GM19351 (cell line): Measurements from ENCODE around the gene AKAP6.
"Not testable (repeated sequence)": the region's sequence is repeated elsewhere in the genome, so short reads cannot be mapped to it uniquely, and the experiment has no call there.

Source experiments
- ATAC-seq: cut with Tn5 transposase; IDR thresholded peaks from one replicate; pipeline ENCODE4 v1.9.1; 2021; ENCODE audit warnings: mild to moderate bottlenecking, moderate library complexity; ENCODE audit not compliant: unreplicated experiment

The AKAP6 gene

DNA sequence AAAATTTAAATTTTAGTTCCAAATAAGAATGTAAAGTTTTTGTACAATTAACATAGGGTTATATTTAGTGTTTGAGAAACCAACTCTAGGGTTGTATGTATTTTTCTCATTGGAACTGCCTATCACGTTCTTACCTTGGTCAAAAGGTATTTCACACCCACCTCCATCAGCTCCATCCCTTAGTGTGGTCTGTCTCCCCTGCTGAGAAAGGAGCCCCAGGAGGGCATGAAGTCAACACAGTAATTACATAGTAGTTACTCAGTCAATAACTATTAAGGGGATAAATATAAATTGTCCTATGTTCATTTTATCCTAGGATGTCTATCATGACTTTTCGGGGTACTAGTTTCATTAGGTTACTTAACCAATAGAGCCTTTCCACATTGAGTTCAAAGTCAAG lies 106.3 kb downstream of the AKAP6 start:
- ATAC-seq = no peak

DNA sequence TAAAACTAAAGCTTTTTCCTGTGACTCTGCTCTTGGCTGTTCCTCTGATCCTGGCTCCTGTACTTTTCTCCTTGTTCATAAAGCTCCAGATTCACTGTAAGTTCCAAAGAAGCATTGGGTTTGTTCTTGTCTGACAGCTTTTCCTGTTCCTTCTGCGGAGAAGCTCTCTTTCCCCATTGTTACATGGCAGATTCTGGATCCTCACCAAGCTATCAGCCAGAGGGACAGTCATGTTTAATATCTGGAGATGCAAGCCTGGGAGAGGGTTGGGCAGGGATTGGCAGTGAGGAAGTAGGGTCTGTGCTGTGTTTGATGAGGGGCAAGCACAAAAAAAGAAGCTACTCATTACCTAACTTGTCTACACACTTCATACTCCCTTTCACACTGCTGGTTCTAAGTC lies 107.9 kb downstream of the AKAP6 start:
- ATAC-seq = no peak

DNA sequence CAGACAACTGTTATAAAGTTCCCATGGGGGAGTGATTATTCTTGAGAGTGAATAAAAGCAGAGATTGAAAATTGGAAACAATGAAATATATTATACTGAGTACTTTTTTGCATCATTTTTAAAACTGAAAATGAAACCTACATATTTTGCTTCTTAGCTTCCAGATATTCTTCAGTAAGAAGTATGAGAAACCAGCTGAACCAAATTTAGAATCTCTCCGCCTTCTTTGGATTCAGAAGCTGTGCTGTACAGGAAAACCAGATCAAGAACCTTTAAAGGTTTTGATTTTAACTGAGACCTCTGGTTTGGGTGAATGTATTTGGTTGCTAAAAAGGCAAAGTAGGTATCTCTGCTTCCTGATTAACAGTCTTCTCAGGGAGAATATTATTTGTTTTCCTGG lies 109.4 kb downstream of the AKAP6 start:
- no peak for ATAC-seq

DNA sequence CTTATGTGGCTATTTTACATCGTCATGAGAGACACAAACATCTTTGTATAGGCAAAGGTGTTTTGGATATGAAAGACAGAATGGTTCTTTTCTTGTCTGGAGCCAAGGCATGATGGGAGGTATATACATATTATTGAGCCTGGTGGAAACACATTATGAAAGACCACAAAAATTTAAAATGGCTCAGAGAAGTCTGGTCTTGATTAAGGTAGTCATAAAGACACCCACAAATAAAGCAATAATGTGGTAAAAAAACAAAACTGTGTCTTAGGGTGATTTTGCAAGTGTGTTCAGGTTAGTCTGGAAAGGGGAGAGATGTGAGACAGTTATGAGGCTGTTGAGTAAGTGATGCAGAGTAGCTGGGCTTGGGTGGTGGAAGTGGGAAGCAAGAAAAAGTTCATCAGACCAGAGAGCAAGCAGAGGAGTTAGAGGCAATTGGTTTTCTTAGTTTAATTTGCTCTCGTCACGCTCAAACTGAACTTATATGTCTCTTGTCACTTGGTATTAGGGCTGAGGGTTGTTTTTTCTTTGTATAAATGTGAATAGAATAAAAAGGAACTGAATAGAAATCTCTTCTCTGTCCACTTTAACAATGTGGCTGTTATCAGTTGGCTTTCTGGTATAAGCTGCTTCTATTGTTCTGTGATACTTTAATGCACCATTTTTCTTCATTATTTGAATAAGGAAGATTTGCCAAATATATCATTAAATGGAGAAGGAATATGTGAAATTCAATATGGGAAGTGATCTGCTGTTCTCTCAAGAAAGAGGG lies 115.0 kb downstream of the AKAP6 start:
- ATAC-seq = no peak

DNA sequence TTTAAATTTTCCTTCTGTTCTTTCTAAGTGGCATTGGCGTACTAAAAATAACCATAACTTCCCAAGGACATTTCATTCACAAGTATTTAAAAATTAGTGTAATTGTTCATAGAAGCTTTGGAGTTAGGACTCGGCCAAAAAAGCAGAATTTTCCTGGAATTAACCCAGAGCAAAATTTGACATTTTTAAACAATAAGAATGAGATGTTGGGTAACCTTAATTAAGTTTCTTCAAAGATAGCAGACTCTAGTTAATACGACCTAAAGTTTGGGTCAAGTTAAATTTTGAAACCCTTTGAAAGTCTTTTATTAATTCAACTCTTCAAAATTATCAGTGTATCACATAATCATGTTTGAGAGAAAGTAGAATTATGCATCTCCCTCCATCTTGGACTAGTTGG lies 118.3 kb downstream of the AKAP6 start:
- ATAC-seq = no peak

DNA sequence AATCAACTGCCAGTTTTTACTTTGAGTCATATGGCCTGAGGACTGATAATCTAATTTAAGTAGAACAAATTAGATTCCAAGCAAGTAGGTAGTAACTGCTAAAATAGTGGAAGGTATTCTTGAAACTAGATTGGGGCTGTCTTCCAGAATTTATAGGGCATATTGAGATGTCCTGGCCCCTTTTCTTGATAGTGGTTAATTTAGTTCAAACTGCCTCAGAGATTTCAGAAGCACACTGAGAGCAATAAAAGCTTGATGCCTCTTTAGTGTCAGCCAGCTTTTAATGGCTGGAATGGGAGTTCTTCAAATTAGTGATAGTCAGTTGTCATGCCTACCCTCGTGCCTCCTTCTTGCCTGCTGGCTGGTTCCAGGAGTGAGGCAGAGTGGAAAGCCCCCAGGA lies 120.5 kb downstream of the AKAP6 start:
- ATAC-seq = no peak

DNA sequence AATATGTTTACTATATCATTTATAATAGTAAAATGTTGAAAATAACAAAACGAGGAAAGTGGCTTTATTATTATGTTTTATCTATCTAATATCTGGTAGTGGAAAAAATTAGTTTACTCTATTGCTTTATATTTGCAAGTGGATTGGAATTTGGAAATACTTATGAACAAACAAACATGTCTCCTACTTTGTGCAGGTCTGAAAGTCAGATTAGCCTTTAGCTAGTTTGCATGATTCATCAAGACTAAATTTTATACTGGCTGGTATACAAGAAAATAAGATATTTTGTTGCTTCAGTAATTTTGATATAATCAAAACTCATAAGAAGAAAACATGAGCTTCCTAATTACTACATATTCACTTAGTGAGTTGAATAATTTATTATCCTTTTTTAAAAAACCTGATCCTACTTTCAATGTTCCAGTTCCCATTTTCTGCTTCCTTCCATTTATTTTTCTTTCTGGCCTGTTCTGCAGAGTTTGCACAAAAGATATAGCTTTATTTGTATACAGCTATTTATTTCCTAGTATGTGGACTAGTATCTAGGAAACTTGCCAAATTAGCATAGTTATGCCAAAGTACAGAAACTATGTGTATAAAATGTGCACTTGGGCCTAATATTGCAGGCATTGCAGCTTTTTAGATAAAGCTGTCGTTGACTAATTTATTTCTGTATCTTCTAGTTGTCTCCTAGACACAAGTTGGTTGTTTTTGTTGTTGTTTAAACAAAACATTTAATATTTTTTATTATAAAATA lies 122.0 kb downstream of the AKAP6 start:
- ATAC-seq = no peak

DNA sequence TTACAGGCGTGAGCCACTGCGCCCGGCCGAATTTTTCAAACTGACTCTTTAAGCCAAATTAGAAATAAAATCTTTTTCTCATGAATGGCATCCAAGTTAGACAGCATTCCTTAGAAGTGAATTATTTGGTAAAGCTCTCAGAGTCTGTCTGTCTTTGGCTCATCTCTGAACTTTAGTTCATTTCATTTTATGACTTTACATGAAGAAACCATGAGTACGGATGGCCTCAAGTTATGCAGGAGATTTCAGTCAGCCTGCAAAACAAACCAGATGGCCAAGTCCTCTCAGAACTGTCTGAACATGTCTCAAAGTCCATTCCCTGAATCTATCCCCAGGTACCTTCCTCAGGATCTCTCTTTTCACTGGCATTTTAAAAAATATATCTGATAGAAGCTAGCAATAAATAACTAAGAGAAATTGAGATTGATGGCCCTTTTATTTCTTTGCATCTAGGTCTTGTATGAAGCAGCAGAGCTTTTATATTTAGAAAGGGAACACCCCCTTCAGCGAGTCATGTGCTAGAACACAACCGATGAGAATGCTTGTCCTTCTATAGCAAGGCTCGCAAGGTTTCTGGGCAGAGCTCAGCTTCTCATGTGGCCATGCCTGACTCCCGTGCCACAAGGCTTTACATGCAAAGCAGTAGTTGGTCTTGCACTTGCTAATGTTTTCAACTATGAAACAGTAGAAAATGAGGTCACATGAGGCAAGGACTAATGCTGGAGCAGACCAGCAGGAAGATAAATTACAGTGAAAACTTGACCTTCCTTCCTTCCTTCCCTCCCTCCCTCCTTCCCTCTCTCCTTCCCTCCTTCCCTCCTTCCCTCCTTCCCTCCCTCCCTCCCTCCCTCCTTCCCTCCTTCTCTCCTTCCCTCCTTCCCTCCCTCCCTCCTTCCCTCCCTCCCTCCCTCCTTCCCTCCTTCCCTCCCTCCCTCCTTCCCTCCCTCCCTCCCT lies 125.0 kb downstream of the AKAP6 start:
- ATAC-seq = no peak

DNA sequence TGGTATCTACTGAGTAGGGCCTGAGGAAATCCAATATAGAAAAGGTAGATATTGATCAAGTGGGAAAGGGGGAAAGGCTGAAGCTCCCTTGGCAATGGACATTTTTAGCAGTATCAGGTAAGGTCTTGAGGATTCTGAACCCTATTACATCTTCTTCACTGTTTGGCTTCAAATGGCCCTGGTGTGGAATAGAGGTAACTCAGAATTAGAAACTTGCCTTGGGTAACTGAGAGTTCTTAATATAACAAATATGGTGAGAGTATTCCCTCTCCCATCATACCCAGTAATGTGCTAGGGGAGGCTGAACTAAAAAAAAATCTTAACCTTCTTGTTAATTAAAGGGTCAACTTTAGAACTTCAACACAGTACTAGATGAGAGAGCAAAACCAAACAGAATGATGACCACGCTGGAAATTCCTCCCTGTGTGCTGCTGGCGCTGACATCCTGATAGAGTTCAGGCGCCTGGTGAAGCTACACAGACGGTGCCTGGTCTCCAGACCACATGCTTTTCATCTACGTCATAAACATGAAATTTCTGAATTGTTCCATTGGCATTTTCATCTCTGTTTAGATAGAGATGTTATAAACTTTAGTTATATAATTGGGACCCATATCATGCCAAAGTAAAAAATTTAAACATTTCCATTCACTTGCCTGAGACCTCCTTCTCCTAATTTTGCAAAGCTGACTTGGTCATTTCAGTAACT lies 128.3 kb downstream of the AKAP6 start:
- no peak for ATAC-seq

DNA sequence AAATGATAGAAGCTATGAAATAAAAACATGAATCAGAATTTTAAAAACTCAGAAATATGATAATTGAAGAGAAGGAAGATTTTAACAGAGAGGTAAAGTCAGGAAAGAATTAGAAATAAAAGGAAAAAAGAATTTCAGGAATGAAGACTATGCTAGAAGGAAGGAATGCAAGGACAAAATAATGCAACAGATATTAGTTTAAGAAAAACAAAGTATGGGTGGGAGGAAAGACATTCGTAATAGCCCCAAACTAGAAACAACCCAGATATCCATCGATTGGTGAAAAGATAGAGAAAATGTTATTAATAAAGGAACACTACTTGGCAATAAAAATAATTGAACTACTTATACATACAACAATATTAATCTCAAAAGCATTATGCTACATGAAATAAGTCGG lies 129.6 kb downstream of the AKAP6 start:
- no peak for ATAC-seq

DNA sequence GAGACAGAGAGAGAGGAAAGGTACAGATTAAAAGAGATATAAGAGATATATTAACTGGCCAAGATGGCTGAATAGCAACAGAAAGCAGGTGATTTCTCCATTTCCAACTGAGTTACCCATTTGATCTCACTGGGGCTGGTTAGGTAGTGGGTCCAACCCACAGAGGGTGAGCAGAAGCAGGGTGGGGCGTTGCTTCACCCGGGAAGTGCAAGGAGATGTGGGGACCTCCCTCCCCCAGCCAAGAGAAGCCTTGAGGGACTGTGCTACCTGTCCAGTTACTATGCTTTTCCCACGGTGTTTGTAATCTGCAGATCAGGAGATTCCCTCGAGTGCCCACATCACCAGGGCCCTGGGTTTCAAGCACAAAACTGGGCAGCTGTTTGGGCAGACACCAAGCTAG lies 131.2 kb downstream of the AKAP6 start:
- no peak for ATAC-seq

DNA sequence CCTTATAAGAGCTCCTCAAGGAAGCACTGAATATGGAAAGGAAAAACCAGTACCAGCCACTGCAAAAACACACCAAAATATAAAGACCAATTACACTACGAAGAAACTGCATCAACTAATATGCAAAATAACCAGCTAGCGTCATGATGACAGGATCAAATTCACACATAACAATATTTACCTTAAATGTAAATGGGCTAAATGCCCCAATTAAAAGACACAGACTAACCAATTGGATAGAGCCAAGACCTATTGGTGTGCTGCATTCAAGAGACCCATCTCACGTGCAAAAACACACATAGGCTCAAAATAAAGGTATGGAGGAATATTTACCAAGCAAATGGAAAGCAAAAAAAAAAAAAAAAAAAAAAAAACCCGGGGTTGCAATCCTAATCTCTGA lies 133.5 kb downstream of the AKAP6 start:
- ATAC-seq = not testable (repeated sequence)

DNA sequence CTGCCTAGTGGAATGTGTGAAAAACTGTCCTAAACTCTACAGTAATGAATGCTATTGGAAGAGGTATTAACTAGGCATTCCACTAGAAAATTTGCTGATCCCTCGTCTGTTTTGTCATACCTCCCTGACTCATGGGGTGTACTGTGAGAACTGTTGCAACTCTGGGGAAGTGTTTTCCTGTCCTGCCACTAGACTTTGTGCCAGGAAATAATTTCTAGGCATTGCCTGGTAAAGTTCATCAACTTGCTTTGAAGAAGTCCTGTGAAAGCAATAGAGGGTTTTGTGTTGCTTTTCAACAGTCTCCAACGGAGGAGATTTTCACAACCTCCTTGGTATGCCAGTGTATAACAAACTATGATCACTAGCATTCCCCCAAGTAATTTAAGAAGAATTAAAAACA lies 139.9 kb downstream of the AKAP6 start:
- ATAC-seq = no peak

DNA sequence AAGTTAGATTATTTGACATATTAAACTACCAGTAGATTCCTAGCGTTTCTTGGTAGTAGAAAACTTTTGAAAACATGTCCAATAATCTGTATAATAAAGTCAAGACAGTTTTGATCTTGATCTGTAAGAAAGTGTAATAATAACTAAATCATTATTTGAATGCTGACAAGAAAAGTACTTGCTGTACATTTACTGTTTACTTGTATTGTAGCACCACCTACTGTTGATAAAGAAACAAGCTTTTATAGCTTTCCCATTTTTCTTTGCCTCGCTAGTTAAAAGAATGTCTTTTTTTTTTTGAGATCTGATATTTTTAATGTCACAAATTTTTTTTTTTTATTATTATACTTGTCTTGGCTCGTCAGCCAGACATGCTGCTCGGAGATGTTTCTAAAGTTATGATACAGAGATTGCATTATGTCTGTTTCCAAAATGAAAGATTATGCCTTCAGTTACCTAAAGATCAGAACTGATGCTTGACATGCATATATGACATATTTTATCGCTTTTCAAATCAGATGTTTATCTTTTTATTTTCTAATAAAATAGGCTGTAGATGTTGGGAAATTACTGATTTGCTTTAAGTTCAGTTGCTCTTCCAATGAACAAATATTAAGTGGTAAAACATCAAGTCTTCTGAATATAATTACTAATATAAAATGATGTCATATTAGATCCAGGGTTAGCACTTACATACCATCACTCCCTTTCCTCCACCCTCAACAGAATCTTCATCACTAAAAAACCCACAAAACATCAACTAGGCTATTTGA lies 140.5 kb downstream of the AKAP6 start:
- no peak for ATAC-seq

DNA sequence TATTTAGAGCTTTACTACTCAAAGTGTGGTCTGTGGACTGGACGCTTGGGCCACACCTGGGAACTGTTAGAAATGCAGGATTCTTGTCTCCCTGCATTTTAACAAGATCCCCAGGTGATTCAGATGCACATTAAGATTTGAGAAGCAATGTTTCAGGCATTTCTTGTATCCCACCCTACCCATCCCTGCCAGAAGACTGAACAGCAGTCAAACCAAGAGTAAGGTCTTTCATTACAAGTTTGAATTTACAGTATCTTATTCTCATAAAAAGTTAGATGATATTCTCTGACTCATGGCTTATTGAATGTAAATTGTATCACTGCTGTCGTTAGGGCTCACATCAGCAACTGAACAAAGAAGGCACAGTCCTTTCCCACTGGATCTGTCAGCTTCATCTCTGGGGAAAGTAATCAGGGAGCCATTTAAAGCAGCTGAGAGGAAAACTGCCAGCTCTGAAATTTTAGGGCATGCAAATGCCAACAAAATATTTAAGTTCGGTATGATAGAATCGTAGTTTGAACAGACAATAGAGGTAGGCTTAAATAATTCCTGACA lies 141.1 kb downstream of the AKAP6 start:
- ATAC-seq = no peak

DNA sequence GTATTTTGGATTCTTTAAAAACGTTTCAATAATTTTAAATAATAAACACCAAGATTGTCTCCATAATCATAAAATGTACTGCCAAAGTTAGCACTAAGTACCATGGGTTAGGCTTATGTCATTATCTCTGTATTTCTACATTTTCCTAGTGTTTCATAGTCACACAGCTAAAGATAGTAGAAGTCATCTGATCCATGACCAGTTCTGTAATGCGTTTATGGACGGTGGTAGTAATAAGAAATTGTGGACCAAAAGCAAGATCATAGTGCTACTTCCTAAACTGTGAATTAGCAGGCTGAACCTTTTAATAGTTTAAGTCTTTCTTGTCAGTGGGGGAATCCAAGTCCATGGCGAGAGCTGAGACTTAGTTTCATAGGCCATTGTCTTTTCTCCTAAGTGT lies 142.1 kb downstream of the AKAP6 start:
- no peak for ATAC-seq

DNA sequence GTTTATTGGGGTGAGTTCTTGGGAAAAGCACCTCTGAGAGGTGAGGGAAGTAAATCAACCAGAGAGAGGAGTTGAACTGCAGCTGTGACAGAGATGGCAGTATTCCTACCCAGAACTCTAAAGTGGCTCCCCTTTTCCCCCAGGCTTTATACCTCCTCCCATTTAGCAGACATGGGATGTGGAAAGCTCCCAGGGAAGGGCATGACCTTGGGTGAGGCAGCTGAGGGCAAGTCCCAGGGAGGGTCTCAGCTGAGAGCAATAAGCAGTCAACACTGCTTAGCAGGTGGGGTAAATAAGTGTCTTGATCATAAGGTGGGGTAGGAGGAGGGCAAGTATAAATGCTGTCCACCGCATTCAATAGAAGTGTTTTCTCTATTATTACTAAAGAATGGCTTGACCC lies 143.0 kb downstream of the AKAP6 start:
- ATAC-seq = no peak

DNA sequence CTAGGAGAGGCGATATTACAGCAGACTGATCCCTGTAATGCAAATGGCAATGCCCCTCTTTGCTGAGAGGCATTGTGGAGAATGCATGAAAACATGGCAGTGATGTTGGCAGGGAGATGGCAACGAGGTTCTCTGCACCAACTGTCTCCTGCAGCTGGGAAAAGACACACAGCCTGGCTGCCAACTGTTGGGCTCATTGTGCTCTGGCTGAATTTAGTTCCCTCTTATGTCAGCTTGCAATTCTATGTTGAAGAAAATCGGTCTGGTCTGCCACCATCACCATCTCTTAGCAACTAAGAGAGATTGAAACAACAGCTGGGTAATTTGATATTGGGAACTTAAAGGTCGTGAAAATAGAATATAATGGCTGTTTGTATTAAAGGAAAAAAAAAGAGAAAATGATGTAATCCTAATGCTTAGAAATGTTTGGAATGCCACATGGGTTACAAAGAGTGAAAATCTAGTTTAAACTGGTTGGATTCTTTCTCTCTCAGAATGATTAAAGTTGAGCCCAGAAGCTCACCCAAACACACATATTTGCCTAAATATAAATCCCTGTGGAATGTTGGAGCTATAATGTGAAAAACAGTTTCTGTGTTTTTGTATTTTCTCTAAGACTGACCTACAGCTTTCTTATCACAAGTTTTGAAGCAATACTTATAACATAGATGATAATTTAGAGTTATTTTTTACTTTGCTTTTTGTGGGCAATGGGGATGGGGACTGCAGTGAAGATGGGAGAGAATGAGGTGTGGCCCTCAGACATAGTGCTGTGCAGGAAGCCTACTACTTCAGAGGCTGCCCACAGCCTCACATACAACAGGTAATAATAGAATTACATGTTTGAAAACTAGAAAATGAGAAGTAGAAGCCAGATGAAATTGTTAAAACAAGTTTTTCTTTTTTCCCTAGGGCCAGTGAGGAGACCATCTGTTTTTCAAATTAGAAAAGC lies 143.7 kb downstream of the AKAP6 start:
- no peak for ATAC-seq

DNA sequence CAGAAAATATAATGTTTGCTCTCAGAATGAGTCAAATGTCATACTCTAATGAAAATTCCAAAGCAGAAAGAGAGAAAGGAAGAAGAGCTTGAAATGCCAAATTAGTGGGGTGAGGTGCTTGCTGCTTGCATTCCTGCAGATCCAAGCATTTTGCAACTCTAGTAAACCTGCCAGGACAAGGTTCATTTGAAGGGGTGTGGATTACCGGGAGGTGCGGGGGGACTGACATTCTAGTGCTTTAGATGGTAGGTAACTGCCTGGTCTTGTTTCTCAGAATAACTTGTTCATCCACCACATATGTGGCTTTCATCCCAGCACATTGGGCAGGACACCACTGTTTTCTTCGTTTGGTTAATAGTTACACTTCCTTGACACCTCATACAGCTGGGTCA lies 144.4 kb downstream of the AKAP6 start:
- no peak for ATAC-seq
